ENCODE measurements around the gene SMYD1.

SMYD1 gene

DNA sequence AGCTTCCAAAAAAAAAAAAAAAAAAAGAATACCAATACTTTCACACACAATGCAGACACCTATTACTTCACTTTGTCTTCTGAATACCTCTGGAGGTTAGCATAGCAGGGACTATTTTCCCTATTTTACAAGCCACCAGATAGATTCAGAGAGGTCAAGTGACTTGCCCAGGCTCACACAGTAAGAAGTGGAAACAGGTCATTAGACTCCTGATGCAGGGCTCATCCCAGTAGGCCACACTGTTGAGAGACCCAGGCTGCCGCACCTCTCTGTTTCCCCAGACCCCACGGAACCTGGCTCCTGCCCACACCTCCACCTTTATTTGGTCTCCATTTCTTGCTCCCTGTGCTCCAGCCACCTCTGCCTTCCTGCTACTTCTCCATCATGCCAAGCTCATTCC lies 19.4 kb downstream of the SMYD1 start:
- no peak for DNase-seq (ENCODE audit: low spot score)

DNA sequence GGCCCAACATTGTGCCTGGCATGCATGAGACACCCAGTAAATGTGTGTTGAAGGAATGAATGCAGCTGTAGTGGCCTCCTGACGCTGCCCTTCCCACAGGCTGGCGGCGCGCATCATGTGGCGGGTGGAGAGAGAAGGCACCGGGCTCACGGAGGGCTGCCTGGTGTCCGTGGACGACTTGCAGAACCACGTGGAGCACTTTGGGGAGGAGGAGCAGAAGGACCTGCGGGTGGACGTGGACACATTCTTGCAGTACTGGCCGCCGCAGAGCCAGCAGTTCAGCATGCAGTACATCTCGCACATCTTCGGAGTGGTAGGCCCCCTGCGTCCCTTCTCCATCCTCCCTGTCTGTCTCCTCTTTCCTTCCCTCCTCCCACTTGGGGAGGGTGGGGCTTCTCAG lies 20.1 kb downstream of the SMYD1 start:
- DNase-seq (ENCODE audit: low spot score): no peak

DNA sequence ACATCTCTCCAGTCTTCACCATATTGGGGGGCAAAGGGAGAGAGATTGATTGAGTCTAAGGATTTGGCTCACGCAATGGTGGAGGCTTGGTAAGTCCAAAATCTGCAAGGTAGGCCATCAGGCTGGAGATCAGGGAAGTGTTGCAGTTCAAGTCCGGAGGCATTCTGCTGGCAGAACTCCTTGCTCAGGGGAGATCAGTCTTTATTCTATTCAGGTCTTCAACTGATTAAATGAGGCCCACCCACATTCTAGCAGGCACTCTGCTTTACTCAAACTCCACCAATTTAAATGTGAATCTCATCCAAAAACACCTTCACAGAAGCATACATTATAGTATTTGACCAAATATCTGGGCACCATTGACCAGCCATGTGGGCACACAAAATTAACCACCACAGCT lies 21.4 kb downstream of the SMYD1 start:
- DNase-seq (ENCODE audit: low spot score): no peak

GRCh38 chr2:88090446-88091283 lies 23.0 kb downstream of the SMYD1 start:
- DNase-seq (ENCODE audit: low spot score): no peak

GRCh38 chr2:88091943-88092342 lies 24.3 kb downstream of the SMYD1 start:
- no peak for DNase-seq (ENCODE audit: low spot score)

DNA sequence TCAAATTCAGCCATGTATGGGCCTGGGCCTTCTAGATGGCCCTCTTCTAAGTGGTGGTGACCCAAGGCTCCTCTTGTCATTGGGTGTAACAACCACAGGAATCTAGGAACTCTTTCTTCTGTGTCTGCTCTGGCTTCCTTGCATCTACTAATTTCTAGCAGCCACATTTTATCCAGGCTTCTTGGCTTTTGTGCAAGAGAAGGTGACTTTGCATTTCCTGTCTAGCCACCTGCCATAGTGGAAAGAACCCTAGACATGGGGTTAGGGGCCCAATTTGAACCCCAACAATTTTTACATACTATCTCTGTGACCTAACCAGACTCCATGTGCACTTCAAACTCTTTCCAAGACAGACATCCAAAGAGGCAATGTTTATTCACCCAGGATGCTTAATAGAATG lies 25.1 kb downstream of the SMYD1 start:
- no peak for DNase-seq (ENCODE audit: low spot score)

- no peak for DNase-seq (ENCODE audit: low spot score)
Measured at GRCh38 chr2:88095022-88095421, 27.4 kb downstream of the SMYD1 start.

DNA sequence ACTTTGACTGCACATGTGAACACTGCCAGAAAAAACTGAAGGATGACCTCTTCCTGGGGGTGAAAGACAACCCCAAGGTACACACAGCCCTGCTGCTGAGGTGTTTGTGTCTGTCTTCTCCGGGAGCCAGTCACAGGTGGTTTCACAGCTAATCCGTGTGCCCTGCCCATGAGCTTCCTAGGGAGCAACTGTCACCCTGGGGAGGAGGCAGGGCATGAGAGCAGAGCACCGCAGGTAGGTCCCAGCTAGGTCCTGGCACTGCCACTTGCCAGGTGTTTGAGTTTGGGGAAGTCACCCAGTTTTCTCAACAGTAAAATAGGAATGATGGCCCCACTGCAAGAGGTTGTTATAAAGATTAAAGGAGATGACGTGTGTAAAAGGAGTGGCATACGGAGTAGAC lies 29.1 kb downstream of the SMYD1 start:
- DNase-seq (ENCODE audit: low spot score): no peak

DNA sequence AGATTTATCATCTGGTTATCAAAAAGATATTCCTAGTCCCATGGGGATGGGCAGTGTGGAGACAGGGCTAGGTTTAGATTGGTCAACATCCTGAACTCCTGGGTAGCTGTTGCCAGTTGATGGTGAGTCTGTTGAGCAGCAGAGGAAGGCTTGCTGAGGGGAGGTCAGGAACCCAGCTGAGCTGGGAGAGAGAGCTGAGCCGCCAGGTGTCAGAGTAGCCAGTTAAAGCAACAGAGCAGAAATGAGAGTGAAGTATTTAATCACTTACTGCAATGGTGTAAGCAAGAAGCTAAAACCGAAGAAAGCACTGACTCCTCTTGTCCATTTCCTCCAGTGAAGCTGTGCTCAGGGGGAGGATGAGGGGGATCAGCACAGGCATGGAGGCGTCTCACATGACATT lies 29.6 kb downstream of the SMYD1 start:
- no peak for DNase-seq (ENCODE audit: low spot score)

DNA sequence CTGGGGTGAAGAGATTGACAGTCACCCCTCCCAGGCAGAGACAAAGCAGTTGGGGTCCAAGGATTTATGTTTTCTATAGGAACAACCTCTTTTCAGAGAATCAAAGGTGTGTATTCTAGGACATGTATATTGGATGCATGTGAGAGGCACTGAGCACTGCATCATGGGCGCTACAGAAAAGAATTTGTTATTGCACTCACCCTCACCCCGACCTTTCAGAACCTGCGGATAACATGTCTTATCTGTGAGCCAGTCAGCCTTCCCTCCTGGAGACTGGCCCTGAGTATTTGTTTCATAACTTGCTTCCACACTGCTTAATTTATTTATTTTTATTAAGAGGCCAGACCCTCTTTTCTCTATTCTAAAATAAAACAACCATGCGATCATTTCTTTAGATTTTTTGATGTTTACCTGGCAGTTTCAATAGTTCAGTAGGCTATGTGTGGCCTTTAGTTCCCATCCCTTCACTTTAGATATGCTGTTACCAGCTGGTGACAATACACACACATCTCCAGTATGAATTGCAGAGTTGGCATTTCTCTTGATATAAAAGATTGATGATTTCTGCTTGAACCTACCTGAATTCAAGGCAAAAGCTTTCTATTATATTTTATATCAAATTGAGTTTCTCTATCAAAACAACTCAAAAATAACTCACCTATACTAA lies 30.4 kb downstream of the SMYD1 start:
- no peak for DNase-seq (ENCODE audit: low spot score)

DNA sequence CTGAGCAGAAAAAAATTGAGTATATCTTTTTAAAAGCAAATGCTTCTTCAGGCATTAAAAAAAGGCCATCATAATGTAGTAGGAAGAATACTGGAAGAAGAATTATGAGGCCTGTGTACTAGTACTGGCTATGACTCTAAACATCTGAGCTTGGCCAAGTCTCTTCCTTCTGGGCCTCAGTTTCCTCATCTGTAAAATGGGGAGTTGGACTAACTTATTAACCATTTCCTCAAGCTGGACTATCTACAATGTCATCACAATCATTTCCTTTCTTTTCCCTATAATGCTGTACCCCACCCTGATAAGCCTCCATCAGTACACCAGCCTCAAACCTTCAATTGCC lies 30.9 kb downstream of the SMYD1 start:
- no peak for DNase-seq (ENCODE audit: low spot score)

DNA sequence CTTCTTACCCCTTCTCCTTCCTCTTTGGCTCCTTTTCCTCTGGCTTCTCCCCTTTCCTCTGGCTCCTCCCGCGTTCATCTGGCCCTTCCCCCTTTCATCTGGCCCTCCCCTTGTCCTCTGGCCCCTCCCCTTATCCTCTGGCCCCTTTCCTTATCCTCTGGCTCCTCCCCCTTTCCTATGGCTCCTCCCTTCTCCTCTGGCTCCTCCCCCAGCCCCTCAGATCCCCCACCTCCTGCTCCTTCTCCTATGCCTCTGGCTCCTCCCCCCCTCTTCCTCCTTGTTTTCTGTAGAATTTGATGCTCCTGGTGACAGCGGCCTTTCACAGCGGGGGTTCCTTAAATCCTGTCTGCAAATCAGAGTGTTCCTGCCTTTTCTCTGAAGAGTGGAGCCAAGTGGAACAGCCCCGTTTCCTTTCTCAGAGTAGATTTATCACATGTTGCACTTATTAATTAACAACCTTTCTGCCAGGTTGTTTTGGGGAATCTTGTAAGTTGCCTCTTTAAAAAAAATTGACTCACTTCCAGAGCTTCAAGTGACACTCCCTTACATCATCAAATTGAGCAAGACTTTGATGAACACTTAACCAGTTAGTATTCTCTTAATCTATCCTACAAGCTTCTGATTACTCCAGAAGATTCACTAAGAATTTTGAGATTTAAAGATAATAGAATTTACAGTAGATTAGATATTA lies 32.3 kb downstream of the SMYD1 start:
- DNase-seq (ENCODE audit: low spot score): no peak

GRCh38 chr2:88100489-88100858 lies 32.8 kb downstream of the SMYD1 start:
- DNase-seq (ENCODE audit: low spot score): no peak

- DNase-seq (ENCODE audit: low spot score): no peak
Measured at GRCh38 chr2:88108796-88109195, 41.2 kb downstream of the SMYD1 start.

- DNase-seq (ENCODE audit: low spot score): no peak
Measured at GRCh38 chr2:88110830-88111229, 43.2 kb downstream of the SMYD1 start.

DNA sequence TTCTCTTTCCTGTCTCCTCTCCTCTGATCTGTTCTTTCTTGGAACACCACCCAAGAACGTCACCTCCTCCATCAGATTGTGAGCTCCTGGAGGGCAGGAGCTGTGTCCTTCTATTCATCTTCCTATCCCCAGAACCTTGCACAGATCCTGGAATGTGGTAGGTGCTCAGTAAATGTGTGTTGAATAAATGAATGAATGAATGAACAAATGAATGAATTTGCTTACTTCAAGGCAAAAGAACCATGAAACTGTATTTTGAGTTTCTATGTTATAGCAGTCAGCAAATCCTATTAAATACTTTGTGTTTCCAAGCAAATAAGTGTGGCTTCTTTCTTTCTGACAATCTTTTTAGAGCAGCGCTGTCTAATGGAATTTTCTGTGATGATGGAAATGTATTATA lies 45.4 kb downstream of the SMYD1 start:
- no peak for DNase-seq (ENCODE audit: low spot score)

- DNase-seq (ENCODE audit: low spot score): no peak
Measured at GRCh38 chr2:88114889-88115288, 47.3 kb downstream of the SMYD1 start.

DNA sequence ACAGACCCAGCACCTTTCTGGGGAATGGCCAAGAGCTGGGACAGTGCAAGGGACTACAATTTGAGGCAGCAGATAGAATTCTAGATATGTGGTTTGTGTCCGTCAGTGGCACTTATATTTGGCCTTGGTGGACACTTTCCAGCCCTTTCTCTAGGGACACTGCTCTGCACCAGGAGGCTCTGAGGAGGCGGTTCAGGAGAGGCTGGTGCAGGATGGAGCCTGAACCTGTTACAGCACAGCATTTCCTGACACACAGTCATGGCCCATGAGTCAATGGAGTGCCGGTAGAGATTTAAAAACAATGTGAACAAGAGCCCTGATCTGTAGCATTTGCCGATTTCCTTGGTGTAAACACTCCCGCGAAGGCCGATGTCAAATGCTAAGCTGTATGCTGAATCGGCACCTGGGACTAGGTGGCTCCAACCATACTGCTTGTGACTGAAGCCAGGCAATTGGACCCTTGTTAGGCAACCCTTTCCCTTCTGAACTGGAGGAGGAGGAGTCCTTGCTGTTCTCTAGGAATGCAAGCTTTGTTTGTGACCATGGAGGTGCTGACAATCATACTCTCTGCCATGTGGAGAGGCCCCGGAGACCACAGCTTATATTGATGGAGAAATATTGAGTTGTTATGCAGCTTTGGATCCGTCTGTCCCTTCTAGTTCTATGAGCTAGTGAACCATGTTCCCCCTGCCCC lies 48.3 kb downstream of the SMYD1 start:
- no peak for DNase-seq (ENCODE audit: low spot score)

GRCh38 chr2:88116669-88117432 lies 49.2 kb downstream of the SMYD1 start:
- DNase-seq (ENCODE audit: low spot score): no peak

GRCh38 chr2:88117973-88118372 lies 50.3 kb downstream of the SMYD1 start:
- DNase-seq (ENCODE audit: low spot score): no peak

DNA sequence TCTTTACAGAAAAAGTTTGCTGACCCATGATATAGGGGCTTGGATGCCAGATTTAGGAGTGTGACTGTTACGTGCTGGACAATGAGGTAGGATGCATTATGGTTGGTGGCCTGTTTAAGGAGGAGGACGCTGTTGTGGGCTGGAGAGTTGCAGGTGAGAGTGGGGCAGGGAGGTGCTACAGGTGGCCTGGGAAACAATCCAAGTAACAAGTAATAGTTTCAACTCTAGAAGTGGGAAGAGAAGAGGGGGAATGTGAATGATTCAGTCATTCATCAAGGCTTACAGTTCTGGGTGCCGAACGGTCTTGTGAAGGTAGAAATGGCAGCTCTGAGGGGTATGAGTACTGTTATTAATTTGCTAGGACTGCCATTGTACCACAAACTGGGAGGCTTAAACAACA lies 54.1 kb downstream of the SMYD1 start:
- no peak for DNase-seq (ENCODE audit: low spot score)
